ENCODE measurements around the gene TIMM22.
A peak's percentile ranks its signal among the peaks of the same experiment; 100 is the strongest.
"Not testable (repeated sequence)": the region's sequence is repeated elsewhere in the genome, so short reads cannot be mapped to it uniquely, and the experiment has no call there.

Gene TIMM22

DNA sequence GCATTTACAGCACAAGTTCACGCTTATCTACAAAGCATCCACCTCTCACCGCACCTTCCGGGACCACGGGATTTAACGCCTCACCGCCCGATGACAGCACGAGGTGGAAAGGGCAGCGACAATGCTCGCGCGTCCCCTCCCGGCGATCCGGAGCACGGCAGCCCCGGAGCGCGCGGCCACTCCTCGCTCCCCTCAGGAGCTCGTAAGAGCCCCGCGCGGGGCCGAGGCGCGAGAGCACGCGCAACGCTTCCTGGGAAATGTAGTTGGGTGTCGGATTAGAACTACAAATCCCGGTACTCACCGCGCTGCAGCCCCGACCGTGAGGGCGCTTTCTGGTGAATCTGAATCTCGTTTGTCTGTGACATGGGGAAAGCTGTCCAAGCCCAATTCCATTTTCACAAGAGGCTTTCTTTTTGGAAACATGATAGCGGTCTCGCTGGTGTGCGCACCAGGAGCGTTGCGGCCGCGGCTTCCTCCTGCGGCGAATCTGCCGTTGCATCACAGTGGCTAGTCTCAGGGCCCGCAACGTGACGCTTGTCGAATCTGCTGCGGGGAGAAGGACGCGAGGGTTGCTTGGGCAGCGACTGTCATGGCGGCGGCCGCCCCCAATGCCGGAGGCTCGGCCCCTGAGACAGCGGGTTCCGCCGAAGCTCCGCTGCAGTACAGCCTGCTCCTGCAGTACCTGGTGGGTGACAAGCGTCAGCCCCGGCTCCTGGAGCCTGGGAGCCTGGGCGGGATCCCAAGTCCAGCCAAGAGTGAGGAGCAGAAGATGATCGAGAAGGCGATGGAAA, at the start of gene TIMM22:
Gene TIMM22 (plus strand): TSS at position 576 of the 791 bp plus-strand sequence. CDS start 14 bp downstream, at position 590.
- DNase-seq (ENCODE audit: low read depth): peak; percentile 67

- no peak for DNase-seq (ENCODE audit: low read depth)
Observed at GRCh38 chr17:948284-948852, 48.6 kb upstream of the TIMM22 start.

DNA sequence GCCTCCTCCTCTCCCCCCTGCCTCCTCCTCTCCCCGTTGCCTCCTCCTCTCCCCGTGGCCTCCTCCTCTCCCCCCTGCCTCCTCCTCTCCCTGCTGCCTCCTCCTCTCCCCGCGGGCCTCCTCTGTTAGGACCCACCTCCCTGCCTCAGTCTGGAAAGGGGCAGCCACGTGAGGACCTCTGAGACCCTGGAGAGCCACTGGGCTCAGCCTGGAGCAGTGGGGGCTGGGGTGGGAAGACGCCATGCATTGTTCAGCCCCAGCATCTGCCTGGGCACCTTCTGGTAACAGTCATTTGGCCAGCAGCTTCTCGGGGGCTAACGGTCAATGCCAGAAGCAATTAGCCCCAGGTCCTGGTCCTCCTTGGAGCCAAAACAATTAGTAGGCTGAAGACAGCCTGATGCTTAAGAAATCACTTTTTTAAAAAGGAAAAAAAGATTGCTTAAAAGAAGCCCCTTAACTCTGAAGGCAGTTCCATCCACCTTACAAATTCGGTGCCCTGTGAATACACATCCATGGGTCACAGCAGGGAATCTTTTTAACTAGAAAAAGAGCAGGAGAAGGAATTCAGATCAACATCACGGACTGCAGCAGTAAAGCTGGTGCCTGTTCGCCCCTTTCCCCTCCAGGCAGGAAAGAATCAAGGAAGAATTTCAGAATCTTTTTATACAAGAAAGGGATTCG, 47.2 kb upstream of the TIMM22 start:
- no peak for DNase-seq (ENCODE audit: low read depth)

DNA sequence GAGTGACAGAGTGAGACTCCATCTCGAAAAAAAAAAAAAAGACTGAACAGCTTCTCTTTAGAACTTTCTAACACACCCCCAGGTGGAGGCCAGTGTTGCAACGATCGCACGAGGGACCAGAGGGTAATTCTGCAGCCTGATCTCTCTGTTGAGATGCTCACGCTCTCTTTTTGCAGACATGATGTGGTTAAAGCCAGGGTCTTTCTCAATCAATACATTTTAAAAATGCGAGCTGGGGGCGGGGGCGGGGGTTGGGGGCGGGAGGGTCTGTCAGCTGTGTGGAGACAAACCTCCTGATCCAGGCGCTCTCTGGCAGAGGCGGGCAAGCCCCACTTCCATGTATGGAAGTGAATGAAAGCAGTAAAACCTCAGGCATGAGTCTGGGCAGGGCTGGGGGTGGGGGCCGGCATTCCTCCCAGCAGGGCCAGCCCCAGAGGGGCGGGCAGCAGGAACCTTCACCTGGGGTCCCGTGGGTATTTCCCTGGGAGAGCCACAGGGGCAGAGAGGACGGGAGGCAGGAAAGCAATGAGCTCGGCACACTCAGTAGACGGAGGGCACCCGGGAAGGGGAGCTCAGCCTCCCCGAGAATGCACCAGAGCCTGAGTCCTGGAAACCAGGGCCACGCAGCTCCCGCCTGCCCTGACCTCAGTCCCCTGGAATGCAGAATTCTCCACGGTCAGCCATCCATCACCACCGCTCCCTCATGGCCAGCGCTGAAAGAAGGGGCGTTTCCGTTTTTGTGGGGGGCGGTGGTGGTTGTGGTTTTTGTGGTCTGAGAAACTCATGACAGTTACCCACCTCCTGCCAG, 45.4 kb upstream of the TIMM22 start:
- peak; percentile 3 for DNase-seq (ENCODE audit: low read depth)

DNA sequence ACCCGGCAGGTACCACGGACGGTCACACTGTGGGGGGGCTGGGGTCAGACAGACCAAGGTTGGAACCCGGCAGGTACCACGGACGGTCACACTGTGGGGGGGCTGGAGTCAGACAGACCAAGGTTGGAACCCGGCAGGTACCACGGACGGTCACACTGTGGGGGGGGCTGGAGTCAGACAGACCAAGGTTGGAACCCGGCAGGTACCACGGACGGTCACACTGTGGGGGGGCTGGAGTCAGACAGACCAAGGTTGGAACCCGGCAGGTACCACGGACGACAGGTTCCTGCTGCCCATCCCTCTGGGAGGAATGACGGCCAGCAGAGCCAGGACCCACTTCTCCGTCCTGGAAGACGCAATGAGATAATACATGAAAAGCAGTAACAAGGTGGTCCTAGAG, 44.3 kb upstream of the TIMM22 start:
- DNase-seq (ENCODE audit: low read depth): not testable (repeated sequence)

DNA sequence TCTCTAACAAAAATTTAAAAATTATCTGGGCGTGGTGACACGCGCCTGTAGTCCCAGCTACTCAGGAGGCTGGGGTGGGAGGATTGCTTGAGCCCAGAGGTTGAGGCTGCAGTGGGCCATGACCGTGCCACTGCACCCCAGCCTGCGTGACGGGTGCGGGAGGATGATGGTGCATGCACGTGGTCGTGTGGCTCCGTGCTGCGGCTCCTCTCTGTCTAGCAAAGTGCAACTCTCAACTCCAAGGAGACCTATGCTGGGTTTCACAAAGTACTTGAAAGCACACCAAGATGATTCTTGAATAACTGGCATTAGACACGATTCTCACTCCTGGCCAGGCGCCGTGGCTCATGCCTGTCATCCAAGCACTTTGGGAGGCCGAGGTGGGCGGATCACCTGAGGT, 43.2 kb upstream of the TIMM22 start:
- no peak for DNase-seq (ENCODE audit: low read depth)

DNA sequence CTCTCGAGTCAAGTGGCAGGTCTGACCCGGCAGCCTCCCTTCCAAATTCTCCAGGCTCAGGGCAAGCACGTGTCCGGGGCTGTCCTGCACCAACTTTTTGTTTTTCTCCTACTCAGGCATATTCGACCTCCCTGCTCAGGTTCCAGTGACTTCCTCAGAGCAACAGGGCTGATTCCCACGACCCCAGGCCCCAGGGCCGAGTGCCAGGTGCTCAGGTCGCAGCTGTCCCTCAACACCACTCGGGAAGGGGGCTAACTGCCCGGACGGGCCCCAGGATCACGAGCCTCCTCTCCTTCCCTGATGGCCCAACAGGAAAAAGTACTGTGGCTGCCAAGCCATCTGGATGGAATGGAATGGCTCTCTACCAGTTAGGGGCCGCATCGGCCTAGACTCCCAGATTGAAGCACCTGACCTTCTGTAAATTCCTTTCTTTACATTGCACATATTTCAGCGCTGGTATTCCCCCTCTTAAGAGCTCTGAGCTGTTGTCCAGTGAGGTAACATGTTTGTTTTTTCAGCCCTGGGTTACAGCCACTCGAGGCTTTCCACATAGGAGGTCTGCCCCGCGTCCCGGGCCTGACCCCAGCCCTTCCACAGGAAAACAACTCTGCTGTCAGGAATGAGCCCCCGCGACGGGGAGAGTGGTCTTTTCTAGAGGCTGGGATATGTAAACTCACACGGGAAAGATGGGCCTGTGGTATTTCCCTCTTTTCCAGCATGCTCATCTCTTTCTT, 42.3 kb upstream of the TIMM22 start:
- no peak for DNase-seq (ENCODE audit: low read depth)

- DNase-seq (ENCODE audit: low read depth): no peak
Observed at GRCh38 chr17:956905-957304, 40.0 kb upstream of the TIMM22 start.

DNA sequence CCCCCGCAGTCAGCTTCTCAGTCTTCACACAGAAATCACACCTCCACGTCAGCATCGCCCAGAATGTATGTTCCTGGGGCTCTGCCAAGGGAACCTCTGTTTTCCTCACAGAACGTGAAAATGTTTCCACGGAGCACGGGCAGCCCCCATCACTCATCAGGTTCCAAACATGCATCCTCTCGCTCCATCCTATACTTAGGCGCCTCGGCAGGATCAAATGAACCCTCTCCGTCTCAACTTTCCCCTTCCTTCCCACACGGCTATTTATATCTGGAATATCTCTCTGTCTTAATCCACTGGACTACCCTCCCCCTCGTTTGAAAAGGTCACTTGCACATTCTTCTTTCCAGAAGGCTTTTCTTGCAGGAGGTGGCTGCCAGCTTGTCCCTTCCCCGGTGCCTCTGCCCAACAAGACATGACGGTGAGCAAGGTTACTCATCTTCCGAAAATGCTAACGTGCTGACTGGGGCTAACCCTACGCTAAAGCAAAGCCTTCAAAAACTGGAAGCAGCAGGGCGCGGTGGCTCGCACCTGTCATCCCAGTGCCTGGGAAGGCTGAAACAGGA, 39.0 kb upstream of the TIMM22 start:
- DNase-seq (ENCODE audit: low read depth): no peak

DNA sequence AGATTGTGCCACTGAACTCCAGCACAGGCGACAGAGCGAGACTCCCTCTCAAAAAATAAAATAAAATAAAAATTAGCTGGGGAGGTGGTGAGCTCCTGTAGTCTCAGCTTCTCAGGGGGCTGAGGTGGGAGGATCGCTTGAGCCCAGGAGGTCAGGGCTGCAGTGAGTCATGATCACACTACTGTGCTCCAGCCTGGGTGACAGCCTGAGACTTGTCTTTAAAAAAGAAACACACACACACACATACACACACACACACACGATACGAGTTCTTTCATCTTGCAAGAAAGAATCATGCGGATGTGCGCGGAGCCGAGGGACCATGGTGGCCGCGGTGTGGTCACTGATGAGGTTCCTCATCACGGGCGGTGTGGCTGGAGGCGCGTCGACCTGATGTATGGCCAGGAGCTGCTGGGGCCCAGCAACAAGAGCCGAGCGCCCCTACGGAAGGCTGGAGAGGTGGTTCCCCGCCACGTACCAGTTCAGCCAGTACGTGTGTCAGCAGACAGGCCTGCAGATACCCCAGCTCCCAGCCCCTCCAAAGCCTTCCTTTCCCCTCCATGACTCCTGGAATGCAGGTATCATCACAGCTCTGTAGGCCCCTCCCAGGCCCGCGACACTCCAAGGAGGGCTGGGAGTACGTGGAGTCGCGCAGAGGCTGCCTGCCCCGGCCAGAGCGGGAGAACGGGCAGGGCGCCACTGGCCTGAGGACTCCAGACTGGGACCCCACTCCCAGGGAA, 38.0 kb upstream of the TIMM22 start:
- no peak for DNase-seq (ENCODE audit: low read depth)

DNA sequence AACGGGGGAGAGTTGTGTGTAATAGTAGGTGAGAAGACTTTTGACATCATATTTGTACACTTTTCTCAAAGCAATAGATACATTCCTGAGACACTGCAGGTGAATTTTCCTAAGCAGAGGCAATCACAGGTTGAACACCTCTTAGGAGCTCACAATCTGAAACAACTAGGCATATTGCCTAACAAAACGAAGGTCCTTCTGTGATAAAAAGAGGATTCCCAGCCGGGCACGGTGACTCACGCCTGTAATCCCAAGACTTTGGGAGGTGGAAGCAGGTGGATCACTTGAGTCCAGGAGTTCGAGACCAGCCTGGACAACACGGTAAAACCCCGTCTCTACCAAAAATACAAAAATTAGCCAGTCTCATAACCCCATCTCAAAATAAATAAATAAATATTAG, 34.8 kb upstream of the TIMM22 start:
- no peak for DNase-seq (ENCODE audit: low read depth)

DNA sequence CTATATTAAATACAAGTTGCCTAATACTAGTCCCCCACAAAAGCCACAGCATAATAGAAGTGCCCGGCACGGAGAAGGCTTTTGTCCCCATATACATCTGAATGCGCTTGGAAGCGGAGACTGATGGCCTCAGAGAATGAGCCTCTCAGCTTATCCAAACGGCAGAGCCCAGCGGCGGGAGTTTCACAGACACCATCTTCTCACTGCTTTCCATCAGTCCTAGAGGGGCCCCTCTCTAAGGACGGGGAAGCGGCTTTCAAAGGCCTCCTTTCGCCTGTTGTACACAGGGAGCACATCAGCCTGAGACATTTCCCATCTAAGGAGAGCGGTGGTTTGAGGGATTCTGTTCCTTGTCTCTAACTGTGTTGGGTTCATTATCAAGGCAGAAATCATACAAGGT, 34.3 kb upstream of the TIMM22 start:
- DNase-seq (ENCODE audit: low read depth): no peak

GRCh38 chr17:964876-965275, 32.1 kb upstream of the TIMM22 start:
- peak; percentile 30 for DNase-seq (ENCODE audit: low read depth)

DNA sequence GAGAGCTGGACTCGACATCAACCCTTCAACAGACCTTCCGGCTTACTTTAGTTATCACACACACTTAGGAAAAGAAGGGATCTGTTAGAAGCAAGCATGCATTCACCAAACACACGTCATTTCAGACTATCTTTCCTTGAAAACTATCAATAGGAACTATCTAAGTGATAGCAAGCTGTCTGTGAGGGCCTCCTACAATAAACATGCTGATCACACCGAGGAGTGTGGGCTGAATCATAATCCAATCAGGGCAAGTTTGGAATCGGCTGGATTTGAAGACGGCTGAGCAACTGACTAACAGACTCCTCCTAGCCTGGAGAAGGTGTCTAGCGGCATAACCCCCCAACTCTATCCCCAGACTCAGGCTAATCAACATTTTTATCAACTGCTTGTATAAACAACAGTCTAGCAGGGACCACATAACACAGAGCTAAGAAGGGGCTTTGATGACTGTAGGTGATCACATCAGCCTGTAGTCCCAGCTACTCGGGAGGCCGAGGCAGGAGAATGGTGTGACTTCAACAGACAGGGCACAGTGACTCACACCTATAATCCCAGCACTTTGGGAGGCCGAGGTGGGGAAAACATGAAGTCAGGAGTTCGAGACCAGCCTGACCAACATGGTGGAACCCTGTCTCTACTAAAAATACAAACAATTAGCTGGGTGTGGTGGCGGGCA, 31.5 kb upstream of the TIMM22 start:
- DNase-seq (ENCODE audit: low read depth): no peak

GRCh38 chr17:967122-967521, 29.8 kb upstream of the TIMM22 start:
- no peak for DNase-seq (ENCODE audit: low read depth)

DNA sequence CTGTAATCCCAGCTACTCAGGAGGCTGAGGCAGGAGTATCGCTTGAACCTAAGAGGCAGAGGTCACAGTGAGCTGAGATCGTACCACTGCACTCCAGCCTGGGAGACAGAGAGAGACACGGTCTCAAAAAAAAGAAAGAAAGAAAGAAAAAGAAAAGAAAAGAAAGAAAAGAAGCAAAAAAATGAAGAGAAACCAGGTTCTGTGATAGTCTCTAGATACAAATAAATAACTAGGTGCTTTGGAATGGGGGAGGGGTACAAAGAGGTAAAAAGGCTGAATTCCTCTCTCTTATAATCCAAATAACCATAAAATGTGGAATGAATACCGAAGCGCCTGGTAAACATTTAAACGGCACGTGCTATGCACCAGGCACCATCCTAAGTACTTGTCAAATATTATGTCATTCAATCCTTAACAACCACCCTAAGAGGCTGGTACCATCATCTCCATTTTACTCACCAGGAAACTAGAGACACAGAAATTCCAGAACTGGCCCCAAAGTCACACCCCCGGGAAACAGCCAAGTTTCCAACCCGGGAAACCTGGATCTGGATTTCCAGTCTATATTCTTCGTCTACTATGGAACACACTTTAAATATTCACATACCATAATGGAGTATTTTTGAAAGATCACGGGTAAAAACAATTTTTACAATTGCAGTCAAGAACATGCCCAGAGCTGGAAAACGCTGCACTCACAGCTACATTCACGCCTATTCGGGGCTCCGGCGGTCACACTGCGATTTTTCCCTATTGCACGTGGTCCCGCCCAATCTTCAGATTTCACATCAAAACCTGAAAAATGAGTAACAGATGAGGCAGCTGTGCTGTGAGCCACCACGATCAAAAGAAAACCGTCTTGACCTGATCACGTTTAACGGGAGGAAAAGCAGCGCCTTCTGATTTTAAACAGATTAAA, 27.9 kb upstream of the TIMM22 start:
- DNase-seq (ENCODE audit: low read depth): no peak

DNA sequence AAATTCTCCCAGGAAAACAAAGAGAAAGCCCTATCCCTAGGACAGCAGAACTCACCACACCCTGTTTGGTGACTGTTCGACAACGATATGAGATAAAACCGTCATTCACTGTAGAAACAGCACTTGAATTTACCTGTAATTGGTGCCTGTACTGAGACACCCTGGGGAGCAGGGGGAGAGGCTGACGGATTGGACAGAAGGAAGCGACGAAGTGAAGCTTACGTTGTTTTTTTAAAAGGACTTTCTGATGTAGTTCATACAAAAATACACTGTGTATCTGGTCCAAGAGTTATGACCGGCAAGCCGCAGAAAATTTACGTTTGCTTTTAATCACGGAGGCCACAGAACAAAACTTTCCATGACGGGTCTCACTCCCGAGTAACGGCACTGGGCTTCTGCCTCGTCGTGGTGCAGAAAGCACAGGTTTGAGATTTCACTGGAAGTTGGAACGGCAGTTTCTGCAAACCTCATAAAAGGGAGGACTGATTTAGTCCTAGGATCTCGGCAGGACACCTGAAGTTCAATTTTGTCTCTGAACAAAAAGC, 27.0 kb upstream of the TIMM22 start:
- no peak for DNase-seq (ENCODE audit: low read depth)

GRCh38 chr17:970364-970763, 26.6 kb upstream of the TIMM22 start:
- DNase-seq (ENCODE audit: low read depth): no peak

GRCh38 chr17:971861-972260, 25.1 kb upstream of the TIMM22 start:
- DNase-seq (ENCODE audit: low read depth): not testable (repeated sequence)
